NCI-H524 (cell line): ENCODE measurements around the gene OTOP3.

ENCODE experiments used
- DNase-seq, 2 experiments: peaks; one replicate each; lab custom pipeline; 2025; lab: John Stamatoyannopoulos, UW

Gene OTOP3

GRCh38 chr17:74986206-74986576 lies 50.5 kb downstream of the OTOP3 start:
- DNase-seq: no peak

DNA sequence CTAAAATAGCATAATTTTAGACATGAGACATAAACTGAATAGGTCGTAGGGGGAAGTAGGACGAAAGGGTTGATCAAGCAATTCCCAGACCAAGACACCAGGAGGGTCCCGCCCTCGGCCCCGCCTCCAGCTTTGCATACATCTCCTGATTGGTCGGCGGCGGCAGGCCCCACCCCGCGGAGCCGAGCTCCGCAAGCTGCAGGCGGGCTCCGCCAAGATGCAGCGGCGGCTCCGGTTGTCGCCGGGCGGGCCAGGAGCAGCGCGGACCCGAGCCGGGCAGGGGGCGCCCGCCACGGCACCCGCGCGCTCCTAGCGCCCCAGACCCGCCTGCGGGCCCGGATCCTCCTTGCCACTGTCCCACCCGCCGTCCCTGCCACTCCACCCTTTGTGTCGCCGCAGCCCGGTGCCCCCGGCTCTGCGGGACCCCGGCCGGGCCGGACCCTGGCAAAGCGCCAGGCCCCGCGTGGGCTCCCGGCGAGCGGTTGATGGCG lies 51.8 kb downstream of the OTOP3 start, which contains the start of gene CDR2L:
CDR2L (plus strand) TSS at position 215 of the 491 bp plus-strand sequence. CDS start 412 bp downstream, outside the sequence.
- peak; percentile 92 to 98 for DNase-seq

DNA sequence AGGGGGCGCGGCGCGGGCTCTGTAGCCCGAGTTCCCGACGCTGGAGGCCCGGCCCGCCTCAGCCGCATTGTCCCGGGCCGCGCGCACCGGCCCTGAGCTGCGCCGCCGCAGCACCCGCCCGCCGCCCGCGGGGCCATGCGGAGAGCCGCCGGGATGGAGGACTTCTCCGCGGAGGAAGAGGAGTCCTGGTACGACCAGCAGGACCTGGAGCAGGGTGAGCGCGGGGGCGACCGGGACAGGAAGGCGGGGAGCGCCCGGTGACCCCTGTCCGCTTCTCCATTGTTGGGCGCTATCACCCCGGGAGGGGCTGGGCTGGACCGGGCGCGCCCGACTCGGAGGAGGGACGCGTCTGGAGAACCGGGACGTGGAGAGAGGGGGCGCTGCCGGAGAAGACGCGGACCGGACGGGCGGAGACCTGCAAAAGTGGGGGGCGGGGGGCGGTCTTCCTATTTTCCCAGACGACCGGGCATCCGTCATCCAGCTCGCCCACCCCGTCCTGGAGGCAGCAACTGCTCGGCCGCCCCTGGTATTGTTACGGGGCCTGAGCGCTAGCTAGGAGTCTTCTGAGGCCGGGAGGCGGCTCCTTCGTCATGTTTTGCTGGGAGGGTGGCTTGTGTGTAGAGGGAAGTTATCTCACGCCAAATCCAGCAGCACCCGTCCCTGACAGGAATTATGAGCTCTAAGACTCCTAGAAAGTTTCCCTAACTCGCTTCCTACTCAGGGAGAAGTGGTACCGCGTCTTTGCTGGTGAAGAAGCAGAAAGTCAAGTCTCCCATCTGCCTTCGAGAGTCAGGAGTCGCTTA lies 52.4 kb downstream of the OTOP3 start:
- DNase-seq: peak; percentile 66 to 74

GRCh38 chr17:74990581-74991105 lies 54.9 kb downstream of the OTOP3 start:
- no peak for DNase-seq

GRCh38 chr17:74992223-74992622 lies 56.5 kb downstream of the OTOP3 start:
- no peak for DNase-seq

GRCh38 chr17:74994440-74994839 lies 58.7 kb downstream of the OTOP3 start:
- no peak for DNase-seq

DNA sequence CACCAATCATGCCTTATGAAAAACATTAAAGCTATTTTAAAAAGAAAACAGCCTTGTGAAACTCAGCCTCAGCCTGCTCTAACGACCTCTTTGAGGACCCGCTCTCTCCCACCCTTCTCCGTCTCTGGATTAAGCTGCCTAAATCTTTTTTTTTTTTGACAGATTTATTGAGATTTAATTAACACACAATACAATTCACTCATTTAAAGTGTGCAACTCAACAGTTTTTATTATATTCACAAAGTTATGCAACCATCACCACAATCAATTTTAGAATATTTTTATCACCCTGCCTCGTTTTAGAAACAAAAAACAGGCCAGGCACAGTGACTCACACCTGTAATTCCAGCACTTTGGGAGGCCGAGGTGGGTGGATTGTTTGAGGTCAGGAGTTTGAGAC lies 60.1 kb downstream of the OTOP3 start:
- DNase-seq: no peak

DNA sequence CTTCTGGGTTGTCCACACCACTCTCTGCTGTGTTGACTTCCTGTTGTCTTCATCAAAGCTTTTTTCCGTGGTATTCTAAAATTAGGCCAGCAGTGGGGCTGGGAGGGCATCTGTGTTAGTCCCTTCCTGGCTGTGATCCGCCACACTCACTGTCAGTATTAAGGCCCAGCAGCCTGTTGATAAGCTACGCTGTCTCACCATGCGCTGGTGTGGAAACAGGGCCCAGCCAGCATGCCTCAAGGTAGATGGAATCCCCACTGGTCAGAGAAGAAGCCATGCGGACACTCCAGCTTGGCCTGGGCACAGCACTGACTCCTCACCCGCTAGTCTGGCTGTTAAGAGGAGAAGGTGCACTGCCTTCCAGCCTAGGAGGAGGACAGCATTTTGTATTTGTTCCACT lies 63.1 kb downstream of the OTOP3 start:
- no peak for DNase-seq

DNA sequence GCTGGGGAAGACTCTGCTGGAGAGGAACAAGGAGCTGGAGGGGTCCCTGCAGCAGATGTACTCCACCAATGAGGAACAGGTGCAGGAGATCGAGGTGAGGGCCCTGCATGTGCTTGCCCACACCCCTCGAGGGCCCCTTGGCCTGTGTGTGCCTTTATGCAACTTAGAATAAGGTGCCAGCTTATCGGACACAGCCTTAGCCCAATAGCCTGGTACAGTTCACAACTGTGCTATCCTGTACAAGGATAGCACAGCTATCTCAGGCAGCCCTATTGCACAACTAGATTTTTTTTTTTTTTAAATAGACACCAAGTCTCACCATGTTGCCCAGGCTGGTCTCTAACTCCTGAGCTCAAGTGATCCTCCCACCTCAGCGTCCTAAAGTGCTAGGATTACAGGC lies 63.8 kb downstream of the OTOP3 start:
- DNase-seq: no peak
